T-cell (primary cell): ENCODE data around the gene GCN1. TPM values are rescaled to one million over a fixed set of nuclear protein-coding genes. Genes with fewer than 3 reads are reported as not detected.

Experiments
- ATAC-seq, 4 experiments: fragments of 200-7000 bp in 3 of 4; fragments of 150-1000 bp in 1 of 4; cut with Tn5 transposase; replicated peaks in 1 of 4; 1 replicate in 3 of 4; 2 replicates in 1 of 4; pipeline ENCODE4 v1.10.0; 2021; ENCODE audit warnings: moderate library complexity in 3 of 4, mild to moderate bottlenecking in 2 of 4, moderate number of reproducible peaks in 1 of 4
- CTCF ChIA-PET, 2 donors: fragments of 300-600 bp; sonication (Branson Sonifier 250); formaldehyde crosslinking; loops; one replicate each; lab custom pipeline; 2022; ENCODE audit warnings: antibody characterized with exemption in 2 of 2; lab: Charles Lee
- POLR2A ChIA-PET, 2 donors: fragments of 300-600 bp; sonication (Branson Sonifier 250); formaldehyde crosslinking; loops; one replicate each; lab custom pipeline; 2022; ENCODE audit warnings: antibody characterized with exemption in 2 of 2; lab: Charles Lee
- DNase-seq, 35 experiments: peaks; one replicate each; pipeline versions ENCODE4 v3.0.0 to v3.0.0-alpha.2; 2013 to 2023
- H3K27ac ChIP-seq: one replicate; pipeline ENCODE4 v1.5.1; 2013; ENCODE audit warnings: low read length
- H3K27me3 ChIP-seq, 2 experiments: replicated peaks in 1 of 2; 1 replicate in 1 of 2; 2 replicates in 1 of 2; pipeline versions ENCODE4 v1.6.1 to v1.7.0; 2013; ENCODE audit warnings: low read length in 1 of 2, mixed read lengths in 1 of 2; ENCODE audit not compliant: control insufficient read depth in 2 of 2, insufficient read depth in 2 of 2; ENCODE audit errors: extremely low read depth in 1 of 2
- H3K36me3 ChIP-seq, 2 donors: 1 replicate in 1 of 2; 2 replicates in 1 of 2; pipeline versions ENCODE4 v1.6.1 to v1.7.0; 2013; ENCODE audit warnings: low read length in 1 of 2; ENCODE audit not compliant: control insufficient read depth in 2 of 2, insufficient read depth in 1 of 2; ENCODE audit errors: extremely low read depth in 1 of 2
- H3K4me1 ChIP-seq, 2 experiments: 1 replicate in 1 of 2; 2 replicates in 1 of 2; pipeline versions ENCODE4 v1.6.1 to v1.7.0; 2013; ENCODE audit warnings: low read length in 2 of 2, mixed read lengths in 1 of 2; ENCODE audit not compliant: insufficient read depth in 2 of 2, control insufficient read depth in 1 of 2; ENCODE audit errors: extremely low read depth in 1 of 2
- H3K4me3 ChIP-seq, 2 donors: 1 replicate in 1 of 2; 2 replicates in 1 of 2; pipeline versions ENCODE4 v1.5.1 to v1.7.0; 2013; ENCODE audit warnings: mild to moderate bottlenecking in 2 of 2, low read length in 1 of 2, moderate library complexity in 1 of 2; ENCODE audit not compliant: control insufficient read depth in 1 of 2; ENCODE audit errors: extremely low read depth in 1 of 2
- H3K9me3 ChIP-seq: 2 replicates; pipeline ENCODE4 v1.7.0; 2013
- H3K27ac Mint-ChIP-seq, 2 donors: one replicate each; pipeline ENCODE4 v1.8.0; 2020 to 2021; ENCODE audit warnings: mild to moderate bottlenecking in 2 of 2, mixed read lengths in 2 of 2
- H3K27me3 Mint-ChIP-seq, 2 donors: one replicate each; pipeline ENCODE4 v1.8.0; 2021 to 2022; ENCODE audit warnings: mixed read lengths in 2 of 2
- H3K36me3 Mint-ChIP-seq: one replicate; pipeline ENCODE4 v1.8.0; 2021; ENCODE audit warnings: mixed read lengths
- H3K4me1 Mint-ChIP-seq, 3 donors: one replicate each; pipeline ENCODE4 v1.8.0; 2020 to 2022; ENCODE audit warnings: mixed read lengths in 3 of 3, mild to moderate bottlenecking in 1 of 3
- H3K4me3 Mint-ChIP-seq, 3 donors: one replicate each; pipeline ENCODE4 v1.8.0; 2020 to 2022; ENCODE audit warnings: mild to moderate bottlenecking in 3 of 3, mixed read lengths in 3 of 3, moderate library complexity in 3 of 3
- H3K9me3 Mint-ChIP-seq, 3 donors: one replicate each; pipeline ENCODE4 v1.8.0; 2020 to 2022; ENCODE audit warnings: mixed read lengths in 3 of 3
- WGBS: methylation state at CpG from one replicate; pipeline ENCODE4 v1.1.5; 2013; ENCODE audit warnings: missing lambda C conversion rate; ENCODE audit not compliant: insufficient coverage; 5-methylcytosine and 5-hydroxymethylcytosine counted together
- total RNA-seq, 35 experiments: library from RNA in 6 of 35; stranded (reverse) in 6 of 35; fragments of 120-200 nt in 1 of 35; gene quantifications; one replicate each; pipeline versions ENCODE4 v1.2.1 to v1.2.4 and lab custom pipeline; 2013 to 2026

Gene GCN1
- total RNA-seq = 100 to 1,000 TPM; 139 to 171 (median 161) TPM
- total RNA-seq (2013) = 87.6 TPM
- total RNA-seq (lab: John Stamatoyannopoulos, UW) = 204 to 587 (median 331) reads per million in 29 experiments

GRCh38 chr12:120194534-120195395 lies at the start of gene GCN1:
Gene GCN1 (minus strand): TSS chr12:120194715. CDS start chr12:120194697, 18 bp downstream.
- H3K36me3 ChIP-seq = peaks cover 12 to 47% of the 10 kb centered on the region in 2 donors
- peaks cover 39 to 58% (median 51%) of the 10 kb centered on the region in 3 donors for H3K4me1 Mint-ChIP-seq
- WGBS = 2% methylated on average over 62 of the region's 62 CpGs

GRCh38 chr12:120242971-120243699 lies 48.6 kb upstream of the GCN1 start:
- Histone ChIP-seq H3K4me1 (peaks cover 13 to 83% of the 10 kb centered on the region in 2 experiments), H3K9me3 (no peaks in the 10 kb centered on the region), H3K27ac (no peak overlapping the region), H3K36me3 (peaks cover 0 to 34% of the 10 kb centered on the region in 2 donors), H3K27me3 (no peaks in the 10 kb centered on the region), H3K4me3 (no peak overlapping the region)
- peak overlapping the region in 1 of 3 donors; percentile 10 for H3K4me3 Mint-ChIP-seq
- DNase-seq (no peak), ATAC-seq (no peak)
- WGBS = 100% methylated on average over 4 of the region's 8 CpGs
- H3K4me1 Mint-ChIP-seq = peaks cover 64 to 80% (median 80%) of the 10 kb centered on the region in 3 donors
- POLR2A ChIA-PET = interaction anchor here (0.5 to 1.3 kb wide), 5 partner anchors 9 to 1255 kb away, joined by 3 to 7 read pairs (median 4); partner anchors contain the start of gene RNU4-2 (in 1 of the 2)
- H3K27me3 Mint-ChIP-seq = no peaks in the 10 kb centered on the region
- H3K36me3 Mint-ChIP-seq = peaks cover 16% of the 10 kb centered on the region
- peak overlapping the region; percentile 9 to 52 for H3K27ac Mint-ChIP-seq
- no peaks in the 10 kb centered on the region for H3K9me3 Mint-ChIP-seq
- CTCF ChIA-PET = interaction anchor here (0.5 to 2.0 kb wide), 9 partner anchors 10 to 108 kb away, joined by 3 to 9 read pairs (median 5); partner anchors contain the start of genes PXN (in 1 of the 2) and RPLP0 (in 1 of the 2)

More at GRCh38 chr12:120194534-120195395, at the start of gene GCN1:
- ChIA-PET POLR2A (no interaction called here), CTCF (no interaction called here)
- peak within 1 kb of the TSS; percentile 83 to 89 (median 86) for H3K4me3 Mint-ChIP-seq
- H3K36me3 Mint-ChIP-seq = peaks cover 34% of the 10 kb centered on the region
- peak within 1 kb of the TSS; percentile 94 to 98 for H3K27ac Mint-ChIP-seq
- H3K9me3 Mint-ChIP-seq = no peaks in the 10 kb centered on the region
- Histone ChIP-seq H3K27ac (peak within 1 kb of the TSS; percentile 84), H3K4me1 (peaks cover 19 to 44% of the 10 kb centered on the region in 2 experiments), H3K9me3 (no peaks in the 10 kb centered on the region), H3K4me3 (peak within 1 kb of the TSS; percentile 77 to 83), H3K27me3 (no peaks in the 10 kb centered on the region)
- DNase-seq (peak; percentile 67 to 92 (median 84)), ATAC-seq (peak; percentile 89 to 93 (median 92))
- H3K27me3 Mint-ChIP-seq = no peaks in the 10 kb centered on the region

- POLR2A ChIA-PET = interaction anchor here in 1 of 2 donors (0.6 to 1.3 kb wide), 4 partner anchors 10 to 49 kb away, joined by 3 to 7 read pairs (median 4); partner anchors contain the start of gene RNU4-2
- Mint-ChIP-seq H3K9me3 (no peaks in the 10 kb centered on the region), H3K27me3 (no peaks in the 10 kb centered on the region), H3K4me1 (peaks cover 64 to 80% (median 80%) of the 10 kb centered on the region in 3 donors), H3K27ac (peak overlapping the region in 1 of 2 donors; percentile 7), H3K36me3 (peaks cover 16% of the 10 kb centered on the region), H3K4me3 (no peak overlapping the region)
- Histone ChIP-seq H3K4me3 (no peak overlapping the region), H3K27me3 (no peaks in the 10 kb centered on the region), H3K9me3 (no peaks in the 10 kb centered on the region), H3K36me3 (peaks cover 0 to 42% of the 10 kb centered on the region in 2 donors), H3K27ac (no peak overlapping the region), H3K4me1 (peaks cover 13 to 84% of the 10 kb centered on the region in 2 experiments)
- no peak for ATAC-seq
- no peak for DNase-seq
- 79% methylated on average over 6 of the region's 9 CpGs for WGBS
- CTCF ChIA-PET = interaction anchor here (1.0 to 3.2 kb wide), 5 partner anchors 11 to 41 kb away, joined by 5 to 14 read pairs (median 8); partner anchors contain the start of genes PXN (in 1 of the 2) and RPLP0 (in 1 of the 2)
These were observed 47.8 kb upstream of the GCN1 start for GRCh38 chr12:120242275-120242799.

- Histone ChIP-seq H3K27me3 (no peaks in the 10 kb centered on the region), H3K4me3 (no peak overlapping the region), H3K9me3 (no peaks in the 10 kb centered on the region), H3K27ac (no peak overlapping the region), H3K4me1 (peaks cover 10 to 86% of the 10 kb centered on the region in 2 experiments), H3K36me3 (peaks cover 0 to 43% of the 10 kb centered on the region in 2 donors)
- peak overlapping the region in 1 of 3 donors; percentile 48 for H3K4me3 Mint-ChIP-seq
- POLR2A ChIA-PET = no interaction called here
- no peaks in the 10 kb centered on the region for H3K9me3 Mint-ChIP-seq
- CTCF ChIA-PET = interaction anchor here (0.6 to 3.2 kb wide), 5 partner anchors 9 to 40 kb away, joined by 3 to 14 read pairs (median 8); partner anchors contain the start of gene RPLP0 (in 1 of the 2)
- H3K27me3 Mint-ChIP-seq = no peaks in the 10 kb centered on the region
- WGBS = 96% methylated on average over 4 of the region's 9 CpGs
- H3K4me1 Mint-ChIP-seq = peaks cover 59 to 82% (median 77%) of the 10 kb centered on the region in 3 donors
- H3K27ac Mint-ChIP-seq = peak overlapping the region; percentile 49 to 76
- no peak for DNase-seq
- ATAC-seq = no peak
- H3K36me3 Mint-ChIP-seq = peaks cover 16% of the 10 kb centered on the region
These were observed 47.2 kb upstream of the GCN1 start for GRCh38 chr12:120241561-120242274.

GRCh38 chr12:120240495-120240833 lies 45.9 kb upstream of the GCN1 start:
- H3K4me1 Mint-ChIP-seq = peaks cover 69 to 87% (median 82%) of the 10 kb centered on the region in 3 donors

More at GRCh38 chr12:120240495-120240833, 45.9 kb upstream of the GCN1 start:
- Mint-ChIP-seq H3K4me3 (peak overlapping the region in 1 of 3 donors; percentile 30), H3K36me3 (peaks cover 16% of the 10 kb centered on the region), H3K27ac (peak overlapping the region; percentile 36 to 80), H3K27me3 (no peaks in the 10 kb centered on the region), H3K9me3 (no peaks in the 10 kb centered on the region)
- DNase-seq (no peak), ATAC-seq (no peak)
- Histone ChIP-seq H3K27me3 (no peaks in the 10 kb centered on the region), H3K4me3 (no peak overlapping the region), H3K27ac (no peak overlapping the region), H3K9me3 (no peaks in the 10 kb centered on the region), H3K36me3 (peaks cover 0 to 43% of the 10 kb centered on the region in 2 donors), H3K4me1 (peaks cover 10 to 95% of the 10 kb centered on the region in 2 experiments)
- ChIA-PET POLR2A (no interaction called here), CTCF (interaction anchor here (1.3 to 3.2 kb wide), 2 partner anchors 8 to 12 kb away, joined by 3 to 14 read pairs; no protein-coding TSS in a partner anchor)
- WGBS = 90% methylated on average over 5 of the region's 5 CpGs
